Adipocyte (in vitro differentiated cells): Measurements from ENCODE around the gene RBMS2.
A peak's percentile ranks its signal among the peaks of the same experiment; 100 is the strongest.
"Not testable (repeated sequence)": the region's sequence is repeated elsewhere in the genome, so short reads cannot be mapped to it uniquely, and the experiment has no call there.

Experiments used
- DNase-seq: peaks from one replicate; pipeline ENCODE4 v3.0.0-alpha.2; 2015; ENCODE audit warnings: low read depth
- H3K27me3 ChIP-seq: replicated peaks from 2 replicates; pipeline ENCODE4 v1.7.0; 2013; ENCODE audit warnings: mild to moderate bottlenecking, low read length, moderate library complexity; ENCODE audit not compliant: control insufficient read depth, insufficient read depth
- H3K36me3 ChIP-seq: 2 replicates; pipeline ENCODE4 v1.7.0; 2013; ENCODE audit warnings: low read length, mild to moderate bottlenecking, moderate library complexity; ENCODE audit not compliant: control insufficient read depth, insufficient read depth, severe bottlenecking
- H3K4me1 ChIP-seq: 2 replicates; pipeline ENCODE4 v1.7.0; 2013; ENCODE audit warnings: mild to moderate bottlenecking, low read length, moderate library complexity; ENCODE audit not compliant: control insufficient read depth, insufficient read depth
- H3K4me3 ChIP-seq: 2 replicates; pipeline ENCODE4 v1.7.0; 2013; ENCODE audit warnings: mild to moderate bottlenecking, low read length, moderate library complexity
- H3K9ac ChIP-seq: 2 replicates; pipeline ENCODE4 v1.7.0; 2013; ENCODE audit warnings: mild to moderate bottlenecking, low read length, moderate library complexity
- H3K9me3 ChIP-seq: 2 replicates; pipeline ENCODE4 v1.7.0; 2013; ENCODE audit warnings: mild to moderate bottlenecking, low read length, moderate library complexity; ENCODE audit not compliant: control insufficient read depth

The RBMS2 gene

DNA sequence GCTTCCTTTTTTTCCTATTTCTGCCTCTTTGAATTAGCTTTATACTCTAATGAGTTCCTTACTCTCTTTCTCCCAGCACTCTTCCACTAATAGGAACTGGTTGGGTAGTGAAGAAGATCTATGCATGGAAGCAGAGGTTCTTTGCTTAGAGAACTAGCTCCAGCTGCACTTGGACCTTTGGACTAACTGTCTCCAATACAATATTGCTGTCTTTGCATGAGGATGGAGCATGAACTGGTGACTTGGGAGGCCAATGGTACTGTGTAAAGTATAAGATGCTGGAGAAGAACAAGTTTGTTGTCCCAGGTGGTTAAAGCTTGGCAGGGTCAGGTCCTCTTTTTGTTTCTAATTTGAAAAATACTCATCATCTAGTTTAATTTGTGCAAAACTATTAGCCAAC is 31.3 kb upstream of the RBMS2 start:
- Histone ChIP-seq H3K4me3 (no peak overlapping the region), H3K9ac (no peak overlapping the region), H3K4me1 (peaks cover 11% of the 10 kb centered on the region), H3K9me3 (peaks cover 3% of the 10 kb centered on the region), H3K36me3 (no peaks in the 10 kb centered on the region), H3K27me3 (peaks cover 49% of the 10 kb centered on the region)
- DNase-seq, result no peak

DNA sequence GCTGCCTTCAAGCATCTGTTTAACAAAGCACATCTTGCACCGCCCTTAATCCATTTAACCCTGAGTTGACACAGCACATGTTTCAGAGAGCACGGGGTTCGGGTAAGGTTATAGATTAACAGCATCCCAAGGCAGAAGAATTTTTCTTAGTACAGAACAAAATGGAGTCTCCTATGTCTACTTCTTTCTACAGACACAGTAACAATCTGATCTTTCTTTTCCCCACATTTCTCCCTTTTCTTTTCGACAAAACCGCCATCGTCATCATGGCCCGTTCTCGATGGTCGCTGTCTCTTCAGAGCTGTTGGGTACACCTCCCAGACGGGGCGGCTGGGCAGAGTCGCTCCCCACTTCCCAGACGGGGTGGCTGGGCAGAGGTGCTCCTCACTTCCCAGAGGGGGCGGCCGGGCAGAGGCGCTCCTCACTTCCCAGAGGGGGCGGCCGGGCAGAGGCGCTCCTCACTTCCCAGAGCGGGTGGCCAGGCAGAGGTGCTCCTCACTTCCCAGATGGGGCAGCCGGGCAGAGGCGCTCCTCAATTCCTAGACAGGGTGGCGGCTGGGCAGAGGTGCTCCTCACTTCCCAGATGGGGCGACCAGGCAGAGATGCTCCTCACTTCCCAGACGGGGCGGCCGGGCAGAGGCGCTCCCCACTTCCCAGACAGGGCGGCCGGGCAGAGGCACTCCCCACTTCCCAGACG is 28.1 kb upstream of the RBMS2 start:
- not testable (repeated sequence) for H3K36me3 ChIP-seq, H3K9me3 ChIP-seq, H3K4me1 ChIP-seq, H3K9ac ChIP-seq, H3K4me3 ChIP-seq, DNase-seq
- peaks cover 35% of the 10 kb centered on the region for H3K27me3 ChIP-seq

DNA sequence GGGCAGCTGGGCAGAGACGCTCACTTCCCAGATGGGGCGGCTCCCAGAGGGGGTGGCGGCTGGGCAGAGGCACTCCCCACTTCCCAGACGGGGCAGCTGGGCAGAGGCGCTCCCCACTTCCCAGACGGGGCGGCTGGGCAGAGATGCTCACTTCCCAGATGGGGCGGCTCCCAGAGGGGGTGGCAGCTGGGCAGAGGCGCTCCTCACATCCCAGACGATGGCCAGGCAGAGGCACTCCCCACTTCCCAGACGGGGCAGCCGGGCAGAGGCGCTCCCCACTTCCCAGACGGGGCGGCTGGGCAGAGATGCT is 27.6 kb upstream of the RBMS2 start:
- not testable (repeated sequence) for H3K9ac ChIP-seq, DNase-seq, H3K9me3 ChIP-seq, H3K4me3 ChIP-seq, H3K4me1 ChIP-seq, H3K36me3 ChIP-seq
- peaks cover 31% of the 10 kb centered on the region for H3K27me3 ChIP-seq

DNA sequence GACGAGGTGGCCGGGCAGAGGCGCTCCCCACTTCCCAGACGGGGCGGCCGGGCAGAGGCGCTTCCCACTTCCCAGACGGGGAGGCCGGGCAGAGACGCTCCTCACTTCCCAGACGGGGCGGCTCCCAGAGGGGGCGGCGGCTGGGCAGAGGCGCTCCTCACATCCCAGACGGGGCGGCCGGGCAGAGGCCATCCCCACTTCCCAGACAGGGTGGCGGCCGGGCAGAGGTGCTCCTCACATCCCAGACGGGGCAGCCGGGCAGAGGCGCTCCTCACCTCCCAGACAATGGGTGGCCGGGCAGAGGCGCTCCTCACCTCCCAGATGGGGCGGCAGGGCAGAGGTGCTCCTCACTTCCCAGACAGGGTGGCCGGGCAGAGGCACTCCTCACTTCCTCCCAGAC is 27.1 kb upstream of the RBMS2 start:
- not testable (repeated sequence) for DNase-seq, H3K9me3 ChIP-seq, H3K9ac ChIP-seq, H3K4me3 ChIP-seq, H3K36me3 ChIP-seq, H3K4me1 ChIP-seq
- peaks cover 31% of the 10 kb centered on the region for H3K27me3 ChIP-seq

DNA sequence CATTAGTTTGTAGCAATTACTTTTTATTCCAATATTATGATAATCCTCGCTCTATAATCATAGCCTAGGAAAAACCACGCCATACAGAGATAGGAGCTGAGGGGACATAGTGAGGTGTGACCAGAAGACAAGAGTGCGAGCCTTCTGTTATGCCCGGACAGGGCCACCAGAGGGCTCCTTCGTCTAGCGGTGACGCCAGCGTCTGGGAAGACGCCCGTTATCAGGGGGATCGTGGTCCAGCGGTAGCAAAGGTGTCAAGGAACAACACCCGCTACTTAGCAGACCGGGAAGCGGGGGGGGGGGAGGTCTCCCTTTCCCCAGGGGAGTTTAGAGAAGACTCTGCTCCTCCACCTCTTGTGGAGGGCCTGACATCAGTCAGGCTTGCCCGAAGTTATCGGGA is 24.9 kb upstream of the RBMS2 start:
- not testable (repeated sequence) for H3K9me3 ChIP-seq, H3K9ac ChIP-seq, H3K4me3 ChIP-seq, H3K4me1 ChIP-seq, H3K36me3 ChIP-seq
- peaks cover 11% of the 10 kb centered on the region for H3K27me3 ChIP-seq
- peak; percentile 68 for DNase-seq

DNA sequence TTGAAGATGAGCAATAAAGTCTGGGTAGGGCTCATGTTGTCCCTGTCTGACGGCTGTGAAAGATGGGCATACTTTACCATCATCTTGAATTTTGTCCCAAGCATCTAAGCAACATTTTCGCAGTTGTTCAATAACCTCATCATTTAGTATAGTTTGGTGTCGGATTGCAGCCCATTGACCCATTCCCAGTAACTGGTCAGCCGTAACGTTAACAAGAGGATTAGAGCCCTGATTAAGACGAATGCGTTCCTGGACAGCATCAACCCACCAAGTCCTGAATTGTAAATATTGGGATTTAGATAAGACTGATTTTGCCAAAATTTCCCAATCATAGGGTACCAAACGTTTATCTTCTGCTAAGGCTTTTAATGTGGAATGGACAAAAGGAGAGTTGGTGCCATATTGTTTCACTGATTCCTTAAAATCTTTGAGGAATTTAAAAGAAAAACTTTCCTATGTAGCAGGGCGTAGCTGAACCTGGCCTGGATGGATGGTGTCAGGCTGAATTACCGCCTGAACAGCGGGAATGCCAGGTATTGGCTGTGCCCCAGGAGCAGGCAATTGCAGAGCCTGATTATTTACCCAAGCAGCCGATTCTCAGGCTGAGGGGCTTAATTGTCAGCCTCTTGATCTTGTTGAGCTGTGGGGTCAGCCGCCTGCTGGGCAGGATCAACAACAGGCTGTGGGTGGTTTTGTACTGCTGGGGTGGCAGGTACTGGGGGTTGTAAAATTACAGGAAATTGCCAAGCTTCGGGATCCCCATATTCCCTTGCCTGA is 23.3 kb upstream of the RBMS2 start:
- not testable (repeated sequence) for H3K9me3 ChIP-seq, H3K36me3 ChIP-seq, H3K27me3 ChIP-seq, H3K9ac ChIP-seq, H3K4me1 ChIP-seq, DNase-seq, H3K4me3 ChIP-seq

DNA sequence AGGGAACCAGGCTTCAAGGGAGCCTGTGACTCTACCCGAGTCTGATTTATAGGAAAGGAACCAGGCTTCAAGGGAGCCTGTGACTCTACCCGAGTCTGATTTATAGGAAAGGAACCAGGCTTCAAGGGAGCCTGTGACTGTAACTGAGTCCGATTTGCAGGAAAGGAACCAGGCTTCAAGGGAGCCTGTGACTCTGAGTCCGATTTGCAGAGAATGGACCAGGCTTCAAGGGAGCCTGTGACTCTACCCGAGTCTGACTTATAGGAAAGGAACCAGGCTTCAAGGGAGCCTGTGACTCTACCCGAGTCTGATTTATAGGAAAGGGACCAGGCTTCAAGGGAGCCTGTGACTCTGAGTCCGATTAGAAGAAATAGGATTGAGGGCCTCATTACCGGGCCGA is 22.2 kb upstream of the RBMS2 start:
- H3K27me3 ChIP-seq, H3K4me3 ChIP-seq, H3K9ac ChIP-seq, DNase-seq, H3K36me3 ChIP-seq, H3K9me3 ChIP-seq, H3K4me1 ChIP-seq: not testable (repeated sequence)

DNA sequence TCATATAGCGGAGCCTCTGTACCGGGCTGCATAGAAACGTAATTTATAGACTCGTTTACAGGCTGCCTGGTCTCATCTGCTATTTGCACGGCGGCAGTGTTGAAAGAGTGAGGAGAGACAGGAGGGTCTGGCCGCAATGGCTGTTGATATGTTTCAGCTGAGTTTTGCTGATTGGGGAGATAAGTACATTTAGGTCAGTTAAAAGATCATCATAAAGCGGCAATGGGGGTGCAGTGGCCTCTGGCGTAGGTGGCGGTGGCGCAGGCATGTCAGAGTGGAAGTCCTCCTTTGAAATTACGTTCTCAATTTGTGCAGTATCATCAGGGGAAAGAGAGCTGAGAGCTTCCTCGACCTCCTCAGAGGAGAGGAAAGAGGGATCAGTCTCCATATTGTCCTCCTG is 21.7 kb upstream of the RBMS2 start:
- not testable (repeated sequence) for H3K4me3 ChIP-seq, H3K27me3 ChIP-seq, DNase-seq, H3K4me1 ChIP-seq, H3K36me3 ChIP-seq, H3K9me3 ChIP-seq, H3K9ac ChIP-seq

DNA sequence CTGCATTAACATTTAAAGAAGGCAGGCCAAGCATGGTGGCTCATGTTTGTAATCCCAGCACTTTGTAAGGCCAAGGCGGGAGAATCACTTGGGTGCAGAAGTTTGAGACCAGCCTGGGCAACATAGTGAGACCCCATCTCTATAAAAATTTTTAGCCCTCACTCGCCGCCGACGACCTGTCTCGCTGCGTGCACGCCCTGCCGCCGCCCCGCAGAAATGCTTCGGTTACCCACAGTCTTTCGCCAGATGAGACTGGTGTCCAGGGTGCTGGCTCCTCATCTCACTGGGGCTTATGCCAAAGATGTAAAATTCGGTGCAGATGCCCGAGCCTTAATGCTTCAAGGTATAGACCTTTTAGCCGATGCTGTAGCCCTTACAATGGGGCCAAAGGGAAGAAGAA is 10.8 kb upstream of the RBMS2 start:
- Histone ChIP-seq H3K36me3 (no peaks in the 10 kb centered on the region), H3K27me3 (peaks cover 4% of the 10 kb centered on the region), H3K4me3 (no peak overlapping the region), H3K9me3 (no peaks in the 10 kb centered on the region), H3K4me1 (no peaks in the 10 kb centered on the region), H3K9ac (no peak overlapping the region)
- no peak for DNase-seq

DNA sequence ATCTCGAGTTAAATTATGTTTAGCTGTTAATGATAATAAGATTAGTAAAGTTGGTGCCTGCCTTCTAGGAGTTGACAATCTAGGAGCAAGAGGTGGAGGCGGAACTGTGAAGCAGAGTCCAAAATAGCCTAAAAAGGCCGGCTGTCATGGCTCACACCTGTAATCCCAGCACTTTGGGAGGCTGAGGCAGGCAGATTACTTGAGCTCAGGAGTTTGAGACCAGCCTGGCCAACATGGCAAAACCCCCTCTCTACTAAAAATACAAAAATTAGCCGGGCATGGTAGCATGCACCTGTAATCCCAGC is 7.7 kb upstream of the RBMS2 start:
- not testable (repeated sequence) for H3K9me3 ChIP-seq, H3K4me3 ChIP-seq, H3K4me1 ChIP-seq, H3K9ac ChIP-seq, H3K36me3 ChIP-seq, DNase-seq, H3K27me3 ChIP-seq

DNA sequence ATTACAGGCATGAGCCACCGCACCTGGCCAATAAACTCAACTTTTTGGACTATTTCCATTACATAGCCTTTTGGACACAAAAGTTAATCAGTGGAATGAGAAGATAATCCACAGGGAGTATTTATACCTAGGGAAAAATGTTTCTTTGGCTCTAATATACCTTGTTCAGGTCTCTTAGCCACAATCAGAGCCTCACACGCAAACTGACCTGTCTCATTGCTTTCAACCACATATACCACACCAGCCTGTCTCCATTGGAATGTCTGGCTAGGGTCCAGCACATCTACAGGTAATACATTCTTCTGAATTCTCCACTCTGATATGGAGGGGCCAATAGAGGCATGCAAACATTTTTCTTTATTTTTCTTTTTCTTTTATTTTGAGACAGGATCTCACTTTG is 3.8 kb upstream of the RBMS2 start:
- no peak overlapping the region for H3K9ac ChIP-seq
- DNase-seq, result no peak
- no peak overlapping the region for H3K4me3 ChIP-seq
- no peaks in the 10 kb centered on the region for H3K36me3 ChIP-seq
- no peaks in the 10 kb centered on the region for H3K9me3 ChIP-seq
- H3K4me1 ChIP-seq, result peaks cover 16% of the 10 kb centered on the region
- no peaks in the 10 kb centered on the region for H3K27me3 ChIP-seq

DNA sequence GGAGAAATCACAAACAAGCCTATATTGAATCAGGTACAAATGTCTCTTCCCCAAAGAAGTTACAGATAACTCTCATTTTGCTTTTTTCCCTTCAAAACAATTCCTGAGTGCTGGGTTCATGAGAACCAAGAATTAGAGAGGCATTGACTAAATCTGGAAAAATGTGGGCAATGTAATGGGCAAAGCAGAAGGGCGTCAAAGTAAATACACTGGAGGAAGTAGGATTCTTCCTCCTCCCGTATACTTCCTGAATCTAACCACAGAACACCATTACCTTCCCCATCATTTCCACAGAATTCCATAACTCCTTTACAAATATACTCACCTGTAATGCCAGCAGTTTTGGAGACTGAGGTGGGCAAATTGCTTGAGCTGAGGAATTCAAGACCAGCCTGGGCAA is 3.0 kb upstream of the RBMS2 start:
- Histone ChIP-seq H3K27me3 (no peaks in the 10 kb centered on the region), H3K9ac (no peak overlapping the region), H3K36me3 (no peaks in the 10 kb centered on the region), H3K9me3 (no peaks in the 10 kb centered on the region), H3K4me3 (no peak overlapping the region), H3K4me1 (peaks cover 23% of the 10 kb centered on the region)
- peak; percentile 63 for DNase-seq
